Head of caudate nucleus (tissue), 42 donors: Measurements from ENCODE around the gene MAPKBP1.

Experiments used
- DNase-seq, 42 donors: peaks; one replicate each; pipeline versions ENCODE4 v3.0.0 to v3.0.0-alpha.2; 2020 to 2021; ENCODE audit warnings: mixed read lengths in 7 of 42
- intact Hi-C: fragments of 100-400 bp; cut with DNase I; formaldehyde crosslinking; loops from one replicate; pipeline ENCODE4 v1.15.0; 2022

Gene MAPKBP1

GRCh38 chr15:41801185-41801584, 26.9 kb downstream of the MAPKBP1 start:
- no peak for DNase-seq
- intact Hi-C loops, result no loop called here

- intact Hi-C loops, result no loop called here
- DNase-seq, result no peak
These were observed 27.7 kb downstream of the MAPKBP1 start for GRCh38 chr15:41801850-41802455.

- no peak for DNase-seq
- intact Hi-C loops, result no loop called here
These were observed 30.1 kb downstream of the MAPKBP1 start for GRCh38 chr15:41804361-41804760.

- no peak for DNase-seq
- intact Hi-C loops, result no loop called here
These were observed 30.8 kb downstream of the MAPKBP1 start for GRCh38 chr15:41804916-41805666.

- intact Hi-C loops, result no loop called here
- no peak for DNase-seq
These were observed 31.4 kb downstream of the MAPKBP1 start for GRCh38 chr15:41805711-41806110.

- no peak for DNase-seq
- intact Hi-C loops, result no loop called here
These were observed 32.3 kb downstream of the MAPKBP1 start for GRCh38 chr15:41806291-41807181.

GRCh38 chr15:41809121-41809520, 34.8 kb downstream of the MAPKBP1 start:
- intact Hi-C loops, result no loop called here
- no peak for DNase-seq

GRCh38 chr15:41809526-41810220, 35.4 kb downstream of the MAPKBP1 start:
- no peak for DNase-seq
- intact Hi-C loops, result loop anchor here (5.0 kb wide), 2 partner anchors 37 to 247 kb away; partner anchors contain the start of gene MAPKBP1

GRCh38 chr15:41810651-41811431, 36.6 kb downstream of the MAPKBP1 start:
- intact Hi-C loops, result loop anchor here (5.0 kb wide), 2 partner anchors 39 to 249 kb away; partner anchors contain the start of gene MAPKBP1
- DNase-seq, result no peak

- DNase-seq, result peak; percentile 76 to 97 (median 92)
- intact Hi-C loops, result loop anchor here (5.0 kb wide), 2 partner anchors 39 to 249 kb away; partner anchors contain the start of gene MAPKBP1
These were observed 37.3 kb downstream of the MAPKBP1 start for GRCh38 chr15:41811432-41812195.

GRCh38 chr15:41812820-41813375, 38.6 kb downstream of the MAPKBP1 start:
- no peak for DNase-seq
- intact Hi-C loops, result loop anchor here (5.0 kb wide), 2 partner anchors 41 to 251 kb away; partner anchors contain the start of gene MAPKBP1

- intact Hi-C loops, result loop anchor here (5.0 kb wide), 2 partner anchors 41 to 251 kb away; partner anchors contain the start of gene MAPKBP1
- no peak for DNase-seq
These were observed 39.1 kb downstream of the MAPKBP1 start for GRCh38 chr15:41813426-41813825.

GRCh38 chr15:41814534-41814933, 40.2 kb downstream of the MAPKBP1 start:
- DNase-seq, result no peak
- intact Hi-C loops, result loop anchor here (5.0 kb wide), 2 partner anchors 42 to 252 kb away; partner anchors contain the start of gene MAPKBP1

GRCh38 chr15:41816788-41817187, 42.5 kb downstream of the MAPKBP1 start:
- intact Hi-C loops, result no loop called here
- DNase-seq, result no peak

- intact Hi-C loops, result no loop called here
- no peak for DNase-seq
These were observed 43.0 kb downstream of the MAPKBP1 start for GRCh38 chr15:41817327-41817726.

GRCh38 chr15:41817781-41818180, 43.5 kb downstream of the MAPKBP1 start:
- peak in 10 of 42 donors; percentile 19 to 60 (median 42) for DNase-seq
- intact Hi-C loops, result no loop called here
